GM12892 (cell line): ENCODE measurements around the gene ATP11A.

Experiments used
- POLR2A ChIP-seq: IDR thresholded peaks from 2 replicates; pipeline ENCODE4 v1.6.1; 2011; ENCODE audit warnings: low read depth, low read length, control low read depth
- POLR2AphosphoS5 ChIP-seq: IDR thresholded peaks from 2 replicates; pipeline ENCODE4 v1.6.1; 2011; ENCODE audit warnings: low read depth, low read length, control low read depth
- TAF1 ChIP-seq: IDR thresholded peaks from 2 replicates; pipeline ENCODE4 v1.6.1; 2011; ENCODE audit warnings: low read depth, mild to moderate bottlenecking, control low read depth, low read length, borderline replicate concordance

DNA sequence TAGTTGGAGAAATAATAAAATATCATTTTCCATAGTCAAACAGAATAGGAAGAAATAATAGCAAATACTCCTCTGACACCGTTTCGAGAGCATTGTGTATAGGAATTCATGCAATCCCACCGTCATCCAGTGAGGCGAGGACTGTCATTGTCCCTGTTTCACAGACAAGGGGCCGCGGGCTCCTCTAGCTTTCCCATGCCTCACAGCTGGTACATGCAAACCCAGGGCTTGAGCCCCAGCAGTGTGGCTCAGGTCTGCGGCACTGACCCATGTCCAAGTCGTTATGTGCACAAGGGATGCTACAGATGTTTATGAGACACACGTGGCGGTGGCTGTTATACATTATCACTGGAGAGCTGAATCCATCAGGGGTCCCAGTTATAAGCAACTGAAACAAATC is 18.5 kb upstream of the ATP11A start:
- TF ChIP-seq POLR2A (no peak), TAF1 (no peak), POLR2AphosphoS5 (no peak)
